Bronchial epithelial cell (primary cell): ENCODE data around the gene TPX2. TPM values are rescaled to one million over a fixed set of nuclear protein-coding genes. Genes with fewer than 3 reads are reported as not detected.

Source experiments
- DNase-seq: peaks from one replicate; pipeline ENCODE4 v3.0.0-alpha.2; 2010; ENCODE audit warnings: low read depth
- FAIRE-seq: peaks from 2 replicates; lab custom pipeline; 2011; peaks lifted over from hg19 to GRCh38; lab: Jason Lieb, UNC
- H3K27me3 ChIP-seq: 2 replicates; pipeline ENCODE4 v1.5.1; 2011; ENCODE audit warnings: low read length; ENCODE audit not compliant: control insufficient read depth, insufficient read depth
- H3K36me3 ChIP-seq: 2 replicates; pipeline ENCODE4 v1.5.1; 2011; ENCODE audit warnings: low read length; ENCODE audit not compliant: control insufficient read depth, insufficient read depth
- H3K4me3 ChIP-seq: 2 replicates; pipeline ENCODE4 v1.5.1; 2011; ENCODE audit warnings: mild to moderate bottlenecking, low read depth, low read length, control low read depth
- total RNA-seq: library from RNA; depleted of rRNA; stranded (reverse); fragments of >200 nt; gene quantifications from 2 replicates; pipeline ENCODE4 v1.2.1, GENCODE V29; 2014
- TF ChIP-seq, protein P1 (sequence below): IDR thresholded peaks from 2 replicates; pipeline ENCODE4 v1.5.1; 2011; ENCODE audit warnings: mild to moderate bottlenecking, moderate library complexity, low read length, control low read depth, inconsistent platforms; ENCODE audit not compliant: insufficient read depth, severe bottlenecking

The TPX2 gene
- total RNA-seq, 1 donor from 2014 or later = 1.3 TPM

DNA sequence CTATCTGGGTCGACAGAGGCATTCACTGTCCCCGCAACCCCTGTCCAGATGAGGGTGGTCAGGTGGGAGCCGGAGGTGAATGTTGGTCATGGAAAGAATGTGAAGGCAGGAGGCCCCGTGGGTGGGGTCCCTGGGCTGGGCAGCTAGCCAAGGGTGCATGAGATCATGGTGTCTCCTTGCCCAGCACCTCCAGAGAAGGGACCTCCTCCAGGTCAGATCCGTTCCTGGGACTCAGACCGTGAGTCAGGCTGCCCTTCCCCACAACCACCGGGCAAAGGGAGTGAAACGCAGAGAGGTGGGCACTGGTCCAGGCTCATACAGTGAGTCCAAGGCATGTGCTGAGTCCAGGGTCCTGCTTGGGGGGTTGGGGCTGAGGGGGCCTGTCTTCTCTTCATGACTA, 102.8 kb downstream of the TPX2 start:
- Histone ChIP-seq H3K4me3 (no peak overlapping the region), H3K27me3 (peaks cover 5% of the 10 kb centered on the region), H3K36me3 (no peaks in the 10 kb centered on the region)
- FAIRE-seq = no peak
- no peak for DNase-seq
- TF ChIP-seq, protein P1, sequence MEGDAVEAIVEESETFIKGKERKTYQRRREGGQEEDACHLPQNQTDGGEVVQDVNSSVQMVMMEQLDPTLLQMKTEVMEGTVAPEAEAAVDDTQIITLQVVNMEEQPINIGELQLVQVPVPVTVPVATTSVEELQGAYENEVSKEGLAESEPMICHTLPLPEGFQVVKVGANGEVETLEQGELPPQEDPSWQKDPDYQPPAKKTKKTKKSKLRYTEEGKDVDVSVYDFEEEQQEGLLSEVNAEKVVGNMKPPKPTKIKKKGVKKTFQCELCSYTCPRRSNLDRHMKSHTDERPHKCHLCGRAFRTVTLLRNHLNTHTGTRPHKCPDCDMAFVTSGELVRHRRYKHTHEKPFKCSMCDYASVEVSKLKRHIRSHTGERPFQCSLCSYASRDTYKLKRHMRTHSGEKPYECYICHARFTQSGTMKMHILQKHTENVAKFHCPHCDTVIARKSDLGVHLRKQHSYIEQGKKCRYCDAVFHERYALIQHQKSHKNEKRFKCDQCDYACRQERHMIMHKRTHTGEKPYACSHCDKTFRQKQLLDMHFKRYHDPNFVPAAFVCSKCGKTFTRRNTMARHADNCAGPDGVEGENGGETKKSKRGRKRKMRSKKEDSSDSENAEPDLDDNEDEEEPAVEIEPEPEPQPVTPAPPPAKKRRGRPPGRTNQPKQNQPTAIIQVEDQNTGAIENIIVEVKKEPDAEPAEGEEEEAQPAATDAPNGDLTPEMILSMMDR = no peak

DNA sequence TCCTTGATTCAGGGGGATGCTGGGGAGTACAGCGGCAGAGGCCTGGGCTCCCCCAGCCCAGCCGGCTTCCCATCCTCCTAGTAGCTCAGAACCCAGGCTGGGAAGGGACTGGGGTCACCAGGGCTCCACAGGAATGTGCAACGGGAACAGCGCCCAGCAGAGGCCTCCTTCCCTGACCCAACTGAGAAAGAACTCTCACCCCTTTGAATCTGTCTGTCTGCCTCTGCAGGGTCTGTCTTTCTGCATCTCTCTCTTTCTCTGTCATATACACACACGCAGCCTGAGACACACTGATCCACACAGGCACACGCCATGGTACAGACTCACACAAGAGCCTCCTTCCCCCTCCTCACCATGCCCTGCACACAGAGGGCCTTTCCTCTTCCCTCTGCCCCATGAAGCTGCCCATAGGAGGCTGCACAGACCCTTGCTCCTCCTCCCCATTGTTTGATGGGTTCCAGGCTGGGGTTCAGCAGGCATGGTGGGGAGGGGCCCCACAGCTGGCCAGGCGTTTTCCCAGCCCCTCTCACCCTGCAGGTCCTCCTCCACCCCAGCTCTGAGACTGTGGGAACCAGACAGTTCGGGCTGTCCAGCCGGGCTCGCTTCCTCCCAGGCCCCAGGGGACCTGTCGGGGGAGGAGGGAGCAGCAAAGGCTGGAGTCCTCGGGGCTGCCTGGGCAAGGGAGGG, 103.5 kb downstream of the TPX2 start:
- Histone ChIP-seq H3K4me3 (no peak overlapping the region), H3K36me3 (no peaks in the 10 kb centered on the region), H3K27me3 (peaks cover 5% of the 10 kb centered on the region)
- TF ChIP-seq, protein P1 = no peak
- DNase-seq (no peak), FAIRE-seq (no peak)

DNA sequence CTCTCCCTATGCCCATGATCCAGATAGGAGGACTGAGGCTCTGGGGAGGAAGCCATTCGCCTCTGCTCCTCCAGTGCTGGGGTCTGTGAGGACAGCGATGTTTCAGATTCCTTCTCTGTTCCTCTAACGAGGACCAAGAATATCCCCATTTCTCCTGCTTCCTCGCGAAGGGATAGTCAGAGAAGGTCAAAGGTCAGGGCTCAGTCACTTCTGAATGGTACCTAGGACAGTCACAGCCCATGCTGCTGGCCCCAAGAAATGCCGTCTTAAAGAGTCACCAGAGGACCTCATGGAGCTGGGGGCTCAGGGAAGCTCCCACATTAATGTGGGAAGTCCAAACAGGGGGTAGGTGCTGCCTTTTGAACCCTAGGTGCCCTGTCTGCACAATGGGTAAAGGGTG, 104.2 kb downstream of the TPX2 start:
- Histone ChIP-seq H3K4me3 (no peak overlapping the region), H3K27me3 (peaks cover 2% of the 10 kb centered on the region), H3K36me3 (no peaks in the 10 kb centered on the region)
- TF ChIP-seq, protein P1 = no peak
- no peak for FAIRE-seq
- no peak for DNase-seq

DNA sequence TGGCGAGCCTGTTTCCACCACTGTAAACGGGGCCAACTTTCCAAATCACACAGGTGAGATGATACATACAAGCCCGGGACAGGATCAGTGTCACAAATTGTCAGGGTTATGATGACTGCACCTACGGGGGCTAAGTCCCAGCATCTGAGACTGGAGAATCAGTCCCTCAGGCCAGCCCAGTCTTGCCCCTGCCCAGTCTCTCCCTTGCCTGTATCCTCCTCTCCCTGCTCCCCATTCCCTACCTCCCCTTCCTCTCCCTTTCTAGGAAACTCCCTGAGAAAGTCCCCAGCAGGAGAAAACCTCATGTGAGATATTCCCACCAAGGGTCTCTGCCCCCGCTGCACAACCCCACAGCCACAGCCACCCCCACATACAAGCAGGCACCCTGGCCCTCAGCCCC, 104.8 kb downstream of the TPX2 start:
- no peak for FAIRE-seq
- H3K36me3 ChIP-seq = no peaks in the 10 kb centered on the region
- H3K4me3 ChIP-seq = no peak overlapping the region
- H3K27me3 ChIP-seq = peaks cover 2% of the 10 kb centered on the region
- TF ChIP-seq, protein P1 = no peak
- DNase-seq = no peak

DNA sequence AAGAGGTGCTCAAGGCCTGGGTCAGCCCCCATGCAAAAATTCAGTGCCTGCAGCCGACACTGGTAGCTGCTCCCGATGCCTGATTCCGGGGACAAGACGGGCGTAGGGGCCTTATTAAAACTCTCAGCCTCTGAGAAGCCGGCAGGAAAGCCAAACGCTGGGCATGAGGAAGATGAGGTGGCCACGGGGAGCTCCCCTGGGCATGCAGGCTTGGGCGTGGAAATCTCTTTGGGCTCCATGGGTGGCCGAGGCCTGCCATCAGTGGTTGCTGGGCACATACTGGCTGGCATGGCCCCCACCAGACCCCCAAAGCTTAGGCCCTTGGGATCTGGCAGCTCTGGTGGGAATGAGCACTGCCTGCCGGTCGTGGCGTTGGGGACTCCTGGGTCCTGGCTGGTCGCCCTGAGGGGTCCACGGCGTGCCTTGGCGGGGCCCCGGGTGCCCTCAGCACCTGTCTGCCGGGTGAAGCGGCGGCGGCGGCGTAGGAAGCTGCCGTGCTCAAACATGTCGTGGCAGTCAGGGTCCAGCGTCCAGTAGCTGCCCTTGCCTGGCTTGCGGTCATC, 105.7 kb downstream of the TPX2 start:
- FAIRE-seq (no peak), DNase-seq (no peak)
- no peak overlapping the region for H3K4me3 ChIP-seq
- H3K27me3 ChIP-seq = peaks cover 2% of the 10 kb centered on the region
- no peaks in the 10 kb centered on the region for H3K36me3 ChIP-seq
- TF ChIP-seq, protein P1 = no peak
